CD4-positive, alpha-beta T cell treated with Interferon alpha-2 for 1 hour (primary cell): ENCODE measurements around the gene GATM.
"Not testable (repeated sequence)": the region's sequence is repeated elsewhere in the genome, so short reads cannot be mapped to it uniquely, and the experiment has no call there.

Source experiments
- DNase-seq, 2 donors: peaks; one replicate each; pipeline ENCODE4 v3.0.0-alpha.2; 2020 to 2022

Gene GATM

DNA sequence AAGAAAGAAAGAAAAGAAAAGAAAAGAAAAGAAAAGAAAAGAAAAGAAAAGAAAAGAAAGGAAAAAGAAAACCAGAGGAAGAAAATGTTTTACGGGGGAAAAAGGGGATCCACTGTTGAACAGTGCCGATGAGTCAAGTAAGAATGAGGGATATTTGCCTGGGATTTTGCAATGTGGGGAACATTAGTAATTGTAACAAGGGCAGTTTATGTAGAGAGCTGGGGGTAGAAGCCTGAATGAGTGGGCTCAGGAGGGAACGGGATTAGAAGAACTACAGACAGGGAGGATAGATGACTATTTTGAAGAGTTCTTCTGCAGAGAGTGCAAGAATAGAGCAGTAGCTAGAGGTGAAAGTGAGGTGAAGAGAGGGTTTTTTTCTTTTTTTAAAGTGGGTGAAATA lies 28.7 kb downstream of the GATM start:
- no peak for DNase-seq

DNA sequence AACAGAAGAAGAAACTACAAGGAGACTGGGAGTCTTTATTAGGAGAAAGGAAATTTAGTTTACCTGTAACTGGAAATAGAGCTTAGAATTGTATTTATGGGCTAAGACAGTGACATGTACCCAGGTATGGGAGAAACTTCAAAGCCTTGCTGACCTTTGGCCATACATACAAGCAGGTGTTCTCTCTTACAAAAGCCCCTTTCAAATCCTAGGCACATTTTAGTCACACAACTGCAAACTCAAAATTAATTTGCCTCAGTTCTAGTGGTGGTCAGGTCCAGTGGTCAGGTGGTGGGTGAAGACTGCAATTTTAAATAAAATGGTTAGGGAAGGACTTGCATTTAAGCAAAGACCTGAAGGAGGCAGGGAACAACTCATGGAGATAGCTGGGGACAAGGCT lies 30.4 kb downstream of the GATM start:
- no peak for DNase-seq

- DNase-seq: no peak
Measured at GRCh38 chr15:45347033-45347432, 31.3 kb downstream of the GATM start.

DNA sequence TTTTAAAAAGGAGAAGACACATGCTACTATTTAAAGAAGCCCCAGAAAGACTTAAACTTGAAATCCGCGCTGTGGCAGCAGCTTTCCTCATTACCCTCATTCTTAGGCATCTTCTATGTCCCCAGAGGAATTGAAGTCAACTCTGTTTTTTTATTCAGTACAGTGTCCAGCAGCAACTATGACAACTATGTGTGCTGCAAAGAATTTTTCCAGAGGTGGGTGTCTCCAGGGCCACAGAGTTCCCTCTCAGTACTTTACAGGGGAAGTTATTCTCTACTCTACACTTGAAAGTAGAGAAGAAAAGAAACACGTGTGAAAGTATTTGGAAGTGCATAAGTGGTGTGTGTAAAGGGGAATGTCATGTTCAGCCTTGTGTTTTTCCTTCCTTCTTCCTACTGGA lies 32.0 kb downstream of the GATM start:
- no peak for DNase-seq

GRCh38 chr15:45343258-45343860 lies 35.0 kb downstream of the GATM start:
- no peak for DNase-seq

DNA sequence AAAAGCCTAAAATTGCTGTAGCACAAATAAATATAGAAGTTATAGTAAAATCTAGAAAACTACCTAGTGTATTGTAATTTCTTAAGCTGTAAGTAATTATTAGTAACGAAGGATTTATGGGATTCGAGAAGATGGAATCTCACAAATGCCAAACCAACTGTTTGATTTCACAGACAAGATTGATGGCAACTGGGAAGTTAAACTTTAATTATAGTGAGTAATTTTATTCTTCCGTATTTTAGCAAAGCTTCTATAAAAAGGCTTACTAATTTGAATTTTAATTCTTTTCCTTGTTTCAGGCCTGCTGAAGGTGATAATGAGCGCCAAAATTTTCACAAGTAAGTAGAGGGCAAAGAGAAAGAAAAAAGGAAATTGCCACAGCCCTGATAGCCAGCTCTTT lies 36.6 kb downstream of the GATM start:
- DNase-seq: no peak

DNA sequence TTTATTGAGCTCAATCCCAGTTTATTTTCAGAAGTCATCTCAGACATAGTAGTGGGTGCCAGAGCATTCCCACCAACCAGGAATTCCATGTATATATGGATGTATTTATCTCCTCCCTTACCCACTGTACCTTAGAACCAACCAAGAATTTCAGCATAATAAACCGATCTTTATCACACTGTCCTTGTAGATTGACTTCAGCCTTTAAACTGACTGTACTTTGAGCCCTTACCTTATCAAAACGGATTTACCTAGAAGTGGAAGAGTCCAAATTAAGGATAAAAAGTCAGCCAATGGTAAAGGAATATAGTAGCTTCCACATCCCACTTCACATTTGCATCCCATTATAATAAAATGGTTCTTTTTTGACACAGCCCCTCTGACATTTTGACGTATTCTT lies 37.9 kb downstream of the GATM start:
- DNase-seq: no peak

DNA sequence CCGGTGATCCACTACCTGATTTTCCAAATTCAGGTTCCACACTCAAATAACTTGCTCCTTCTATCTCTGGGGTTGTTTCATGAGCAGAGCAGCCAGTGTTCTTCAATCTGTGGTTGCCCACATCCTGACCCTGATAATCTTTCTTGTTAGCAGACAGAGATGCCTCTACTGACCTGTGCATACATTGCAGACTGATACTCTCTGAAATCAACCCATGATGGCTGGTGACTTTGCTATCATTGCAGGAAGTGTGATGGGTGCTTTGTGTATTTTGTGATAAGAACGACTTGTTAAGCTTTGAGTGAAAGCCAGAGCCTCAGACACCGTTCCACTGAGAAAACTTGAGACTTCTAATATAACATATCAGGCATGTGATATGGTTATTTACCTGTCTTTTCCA lies 39.9 kb downstream of the GATM start:
- DNase-seq: peak; percentile 2 to 11

- no peak for DNase-seq
Measured at GRCh38 chr15:45337224-45337623, 41.1 kb downstream of the GATM start.

DNA sequence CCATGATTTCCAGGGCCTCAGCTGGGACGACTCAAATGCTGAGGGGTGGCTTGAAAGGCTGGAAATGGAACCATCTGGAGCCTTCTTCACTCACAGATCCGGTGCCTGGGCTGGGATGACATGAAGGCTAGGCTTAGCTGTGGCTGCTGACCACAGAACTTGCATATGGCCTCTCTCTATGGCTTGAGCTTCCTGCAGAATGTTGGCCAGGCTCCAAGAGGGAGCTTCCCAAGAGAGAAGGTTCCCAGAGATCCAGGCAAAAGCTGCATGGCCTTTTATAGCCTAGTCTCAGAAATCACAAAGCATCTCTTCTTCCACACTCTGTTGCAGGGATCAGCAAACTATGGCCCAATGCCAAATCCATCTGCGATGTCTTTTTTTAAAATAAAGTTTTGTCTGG lies 44.8 kb downstream of the GATM start:
- no peak for DNase-seq

DNA sequence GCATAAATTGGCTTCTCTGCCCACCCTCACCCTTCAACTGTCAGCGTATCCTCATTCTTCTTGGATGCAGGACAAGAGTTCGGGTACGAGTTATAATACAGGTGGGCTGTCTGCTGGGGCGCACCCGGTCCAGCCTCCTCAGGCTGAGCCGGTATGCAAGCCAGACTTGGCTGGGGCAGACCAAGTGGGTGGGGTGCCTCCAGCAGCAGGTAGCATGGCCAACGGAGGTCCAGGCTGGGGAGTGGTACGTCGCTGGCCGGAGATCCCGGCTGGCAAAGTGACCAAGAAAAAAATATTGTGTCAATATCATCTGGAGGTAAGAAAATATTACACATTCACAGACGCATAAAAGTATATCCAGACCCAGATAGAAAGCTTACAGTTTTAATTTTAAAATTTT lies 45.6 kb downstream of the GATM start:
- no peak for DNase-seq

DNA sequence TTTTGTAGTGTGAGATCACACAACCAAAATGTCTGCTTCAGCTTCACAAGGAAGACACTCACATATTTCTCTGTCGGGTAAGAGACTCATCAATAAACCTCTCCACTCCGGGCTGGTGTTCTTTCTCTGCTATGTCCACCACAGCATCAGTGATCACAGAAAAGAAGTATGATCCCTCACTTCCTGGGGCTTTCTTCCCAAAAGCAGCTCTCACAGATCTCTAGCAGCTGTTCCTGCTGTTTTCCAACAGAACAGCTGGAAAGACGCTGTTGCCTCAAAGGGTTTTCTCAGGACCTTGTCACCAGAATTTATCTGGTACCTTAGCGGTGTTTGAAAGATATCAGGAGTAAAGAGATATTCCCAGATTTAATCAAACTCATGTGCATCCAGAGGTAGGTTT lies 46.4 kb downstream of the GATM start:
- DNase-seq: no peak

DNA sequence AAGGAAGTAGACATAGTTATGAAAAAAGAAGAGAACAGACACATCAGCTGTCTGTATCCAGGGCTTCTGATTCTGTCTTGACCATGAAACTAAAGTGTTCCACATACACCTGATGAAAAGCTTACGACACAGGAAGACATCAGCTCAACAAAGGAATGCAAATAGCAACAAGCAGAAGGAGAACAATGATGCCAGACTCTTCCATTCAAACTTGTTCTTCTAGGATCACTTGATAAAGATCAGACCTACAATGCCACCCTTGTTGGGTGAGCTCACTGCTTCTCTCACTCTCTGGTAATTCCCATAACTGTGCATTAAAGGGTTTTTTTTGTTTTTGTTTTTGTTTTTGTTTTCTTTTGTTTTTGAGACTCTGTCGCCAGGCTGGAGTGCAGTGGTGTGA lies 49.7 kb downstream of the GATM start:
- DNase-seq: no peak

GRCh38 chr15:45326741-45327140 lies 51.6 kb downstream of the GATM start:
- DNase-seq: no peak

GRCh38 chr15:45326280-45326679 lies 52.1 kb downstream of the GATM start:
- DNase-seq: no peak

DNA sequence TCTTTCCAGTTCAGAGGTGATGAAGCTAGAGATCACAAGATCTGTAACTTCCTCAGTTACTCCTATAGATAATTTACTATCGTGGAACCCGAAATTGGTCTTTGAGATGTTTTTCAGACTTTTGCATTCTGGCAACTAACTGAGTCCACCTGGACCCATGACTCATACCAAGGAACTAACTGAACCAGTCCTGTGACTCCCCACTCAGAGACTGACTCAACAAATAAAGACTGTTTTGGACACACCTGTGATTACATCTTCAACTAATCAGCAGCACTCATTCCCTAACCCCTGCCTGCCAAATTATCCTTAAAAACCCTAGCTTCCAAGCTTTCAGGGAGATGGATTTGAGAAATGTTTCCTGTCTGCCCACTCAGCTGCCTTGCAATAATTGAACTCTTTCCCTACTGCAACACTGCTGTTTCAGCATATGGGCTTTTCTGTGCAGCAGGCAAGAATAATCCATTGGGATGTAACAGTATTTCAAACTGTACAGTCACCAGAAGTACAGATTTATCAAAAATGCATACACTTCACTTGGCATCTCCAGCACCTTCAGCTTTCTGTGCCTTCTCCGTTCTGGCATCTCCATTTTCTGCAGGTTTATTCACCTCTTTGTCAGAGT lies 57.7 kb downstream of the GATM start:
- no peak for DNase-seq

DNA sequence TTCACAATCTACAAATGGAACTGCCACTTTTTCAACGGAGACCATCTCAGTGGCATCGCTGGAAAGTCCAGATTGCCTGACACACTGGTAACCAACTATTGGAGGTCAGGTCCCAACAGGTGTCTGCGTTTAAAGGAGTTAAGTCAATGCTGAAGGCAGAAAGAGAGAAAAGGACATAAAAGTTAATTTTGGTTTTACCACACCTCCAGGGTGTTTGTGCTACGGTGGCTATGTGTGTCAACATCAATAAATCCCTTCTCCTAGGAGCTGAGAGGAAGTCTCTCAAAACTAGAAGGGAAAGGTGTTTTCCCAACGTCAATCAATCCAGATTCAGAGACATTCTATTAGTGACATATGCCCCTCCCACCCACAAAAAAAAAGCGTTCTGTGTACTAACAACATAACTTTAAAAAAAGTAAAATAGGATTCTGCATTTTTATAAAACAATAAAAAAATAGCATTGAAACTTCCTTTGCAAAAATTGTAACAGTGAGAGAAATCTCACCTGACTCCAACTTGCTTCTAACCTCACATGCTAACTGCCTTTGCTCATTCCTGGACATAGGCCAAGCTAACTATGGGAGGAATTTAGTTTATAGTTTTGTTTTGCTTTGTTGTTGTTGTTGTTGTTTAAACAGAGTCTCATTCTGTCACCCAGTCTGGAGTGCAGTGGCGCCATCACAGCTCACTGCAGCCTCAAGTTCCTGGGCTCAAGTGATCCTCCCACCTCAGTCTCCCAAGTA lies 58.7 kb downstream of the GATM start:
- no peak for DNase-seq

- DNase-seq: no peak
Measured at GRCh38 chr15:45314960-45315359, 63.4 kb downstream of the GATM start.

DNA sequence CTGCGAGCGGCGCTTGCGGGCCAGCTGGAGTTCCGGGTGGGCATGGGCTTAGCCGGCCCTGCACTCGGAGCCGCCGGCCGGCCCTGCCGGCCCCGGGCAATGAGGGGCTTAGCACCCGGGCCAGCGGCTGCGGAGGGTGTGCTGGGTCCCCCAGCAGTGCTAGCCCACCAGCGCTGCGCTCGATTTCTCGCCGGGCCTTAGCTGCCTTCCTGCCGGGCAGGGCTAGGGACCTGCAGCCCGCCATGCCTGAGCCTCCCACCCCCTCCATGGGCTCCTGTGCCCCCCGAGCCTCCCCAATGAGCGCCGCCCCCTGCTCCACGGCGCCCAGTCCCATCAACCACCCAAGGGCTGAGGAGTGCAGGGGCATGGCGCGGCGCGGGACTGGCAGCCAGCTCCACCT lies 64.2 kb downstream of the GATM start:
- DNase-seq: not testable (repeated sequence)
